GM23248 (cell line): ENCODE measurements around the gene PEPD. TPM values are rescaled to one million over a fixed set of nuclear protein-coding genes. Genes with fewer than 3 reads are reported as not detected.

Experiments
- DNase-seq: peaks from one replicate; pipeline ENCODE4 v3.0.0-alpha.2; 2015
- H2AFZ ChIP-seq: fragments of 200-600 bp; sonication (generic); 2 replicates; pipeline ENCODE4 v1.6.1; 2016; ENCODE audit warnings: antibody characterized with exemption
- H3F3A ChIP-seq: fragments of 200-600 bp; sonication (generic); 2 replicates; pipeline ENCODE4 v1.6.1; 2016; ENCODE audit warnings: mild to moderate bottlenecking, antibody characterized with exemption, mixed run types; ENCODE audit not compliant: insufficient read depth
- H3K27ac ChIP-seq: fragments of 200-600 bp; sonication (generic); 2 replicates; pipeline ENCODE4 v1.5.1; 2016; ENCODE audit warnings: mild to moderate bottlenecking
- H3K27me3 ChIP-seq: fragments of 200-600 bp; sonication (generic); replicated peaks from 2 replicates; pipeline ENCODE4 v1.6.1; 2016; ENCODE audit warnings: mild to moderate bottlenecking; ENCODE audit not compliant: insufficient read depth
- H3K36me3 ChIP-seq: fragments of 200-600 bp; sonication (generic); 2 replicates; pipeline ENCODE4 v1.6.1; 2016; ENCODE audit warnings: low read depth, mild to moderate bottlenecking
- H3K4me1 ChIP-seq: fragments of 200-600 bp; sonication (generic); 2 replicates; pipeline ENCODE4 v1.6.1; 2016; ENCODE audit warnings: mild to moderate bottlenecking; ENCODE audit not compliant: insufficient read depth
- H3K4me2 ChIP-seq: fragments of 200-600 bp; sonication (generic); one replicate; pipeline ENCODE4 v1.6.1; 2016; ENCODE audit warnings: mild to moderate bottlenecking; ENCODE audit not compliant: unreplicated experiment
- H3K4me3 ChIP-seq: fragments of 200-600 bp; sonication (generic); 2 replicates; pipeline ENCODE4 v1.5.1; 2016; ENCODE audit warnings: mild to moderate bottlenecking
- H3K79me2 ChIP-seq: fragments of 200-600 bp; sonication (generic); 2 replicates; pipeline ENCODE4 v1.6.1; 2016; ENCODE audit warnings: mild to moderate bottlenecking; ENCODE audit not compliant: insufficient read depth
- H3K9ac ChIP-seq: fragments of 200-600 bp; sonication (generic); 2 replicates; pipeline ENCODE4 v1.6.1; 2016; ENCODE audit warnings: mild to moderate bottlenecking
- H3K9me2 ChIP-seq: fragments of 200-600 bp; sonication (generic); 2 replicates; pipeline ENCODE4 v1.6.1; 2016; ENCODE audit warnings: mixed run types, mild to moderate bottlenecking, moderate library complexity; ENCODE audit not compliant: insufficient read depth
- H3K9me3 ChIP-seq: fragments of 200-600 bp; sonication (generic); one replicate; pipeline ENCODE4 v1.6.1; 2017; ENCODE audit warnings: low read depth
- H4K20me1 ChIP-seq: fragments of 200-600 bp; sonication (generic); 2 replicates; pipeline ENCODE4 v1.6.0; 2016; ENCODE audit not compliant: insufficient read depth
- EZH2 ChIP-seq: fragments of 200-600 bp; sonication (generic); IDR thresholded peaks from 2 replicates; pipeline ENCODE4 v1.6.1; 2018; ENCODE audit warnings: antibody characterized with exemption, mild to moderate bottlenecking; ENCODE audit not compliant: insufficient read depth, poor library complexity, severe bottlenecking
- EZH2phosphoT487 ChIP-seq: fragments of 200-600 bp; sonication (generic); IDR thresholded peaks from 2 replicates; pipeline ENCODE4 v1.6.1; 2018; ENCODE audit warnings: antibody characterized with exemption, moderate library complexity, mild to moderate bottlenecking, low read depth; ENCODE audit not compliant: insufficient read depth
- WGBS, 2 experiments: methylation state at CpG; one replicate each; pipeline ENCODE4 v1.1.6; 2015 to 2017; ENCODE audit warnings: low lambda C conversion rate in 2 of 2, low coverage in 1 of 2; ENCODE audit errors: missing lambda C conversion rate in 2 of 2; 5-methylcytosine and 5-hydroxymethylcytosine counted together
- in situ Hi-C: fragments of 300-500 bp; cut with MboI; formaldehyde crosslinking; loops from 2 replicates; pipeline ENCODE4 v1.15.0; 2020
- polyA plus RNA-seq: library from polyadenylated mRNA; unstranded; fragments of >200 nt; fragmentation: Nextera tagmentation; extraction: Ambion mirVana; gene quantifications from 2 replicates; pipeline ENCODE4 v1.2.1, GENCODE V29; 2016
- total RNA-seq: library from RNA; depleted of rRNA; stranded (reverse); fragments of >200 nt; shearing (Covaris generic); gene quantifications from 2 replicates; pipeline ENCODE4 v1.2.3, GENCODE V29; 2014

Gene PEPD
- total and polyA plus RNA-seq, 2 experiments from 2014 or later: 54.8 to 86.5 TPM

- H3K36me3 ChIP-seq: no peaks in the 10 kb centered on the region
- H3K9me3 ChIP-seq: no peaks in the 10 kb centered on the region
- no peaks in the 10 kb centered on the region for H4K20me1 ChIP-seq
- in situ Hi-C loops: no loop called here
- no peaks in the 10 kb centered on the region for H3K9me2 ChIP-seq
- no peak for TF ChIP-seq EZH2phosphoT487
- TF ChIP-seq EZH2: no peak
- peak overlapping the region; percentile 79 for H3K27ac ChIP-seq
- H3K4me1 ChIP-seq: peaks cover 35% of the 10 kb centered on the region
- peak overlapping the region; percentile 43 for H3K4me2 ChIP-seq
- H3K9ac ChIP-seq: peak overlapping the region; percentile 47
- H3K79me2 ChIP-seq: 0 out of 2 replicates have a peak, but pooled peaks cover 2% of the 10 kb centered on the region
- 31 to 32% methylated on average over 17 to 19 of the region's 19 CpGs for WGBS, 2 experiments
- H3K4me3 ChIP-seq: no peak overlapping the region
- H3F3A ChIP-seq: peaks cover 8% of the 10 kb centered on the region; the same call in 1 of the 2 replicates
- peak; percentile 37 for DNase-seq
- no peaks in the 10 kb centered on the region for H3K27me3 ChIP-seq
- H2AFZ ChIP-seq: no peak overlapping the region
Measured at GRCh38 chr19:33394723-33395560, 126.6 kb downstream of the PEPD start.

- TF ChIP-seq EZH2: no peak
- no peak for TF ChIP-seq EZH2phosphoT487
- peak overlapping the region; percentile 79 for H3K27ac ChIP-seq
- peaks cover 8% of the 10 kb centered on the region; the same call in 1 of the 2 replicates for H3F3A ChIP-seq
- H3K79me2 ChIP-seq: 0 out of 2 replicates have a peak, but pooled peaks cover 9% of the 10 kb centered on the region
- no peaks in the 10 kb centered on the region for H3K27me3 ChIP-seq
- 3 to 4% methylated on average over 27 to 30 of the region's 30 CpGs for WGBS, 2 experiments
- no peaks in the 10 kb centered on the region for H4K20me1 ChIP-seq
- H3K9me2 ChIP-seq: no peaks in the 10 kb centered on the region
- no peaks in the 10 kb centered on the region for H3K9me3 ChIP-seq
- peak; percentile 95 for DNase-seq
- peak overlapping the region; percentile 42 for H3K4me3 ChIP-seq
- peaks cover 35% of the 10 kb centered on the region for H3K4me1 ChIP-seq
- no peak overlapping the region for H2AFZ ChIP-seq
- in situ Hi-C loops: no loop called here
- no peaks in the 10 kb centered on the region for H3K36me3 ChIP-seq
- peak overlapping the region; percentile 45 for H3K4me2 ChIP-seq
- peak overlapping the region; percentile 67 for H3K9ac ChIP-seq
Measured at GRCh38 chr19:33394006-33394722, 127.4 kb downstream of the PEPD start.

- no peak overlapping the region for H2AFZ ChIP-seq
- H3K9me3 ChIP-seq: no peaks in the 10 kb centered on the region
- H3F3A ChIP-seq: peaks cover 8% of the 10 kb centered on the region; the same call in 1 of the 2 replicates
- H3K9me2 ChIP-seq: no peaks in the 10 kb centered on the region
- no peak for TF ChIP-seq EZH2phosphoT487
- TF ChIP-seq EZH2: no peak
- H3K4me3 ChIP-seq: peak overlapping the region; percentile 42
- H3K4me1 ChIP-seq: peaks cover 35% of the 10 kb centered on the region
- DNase-seq: peak; percentile 28
- H4K20me1 ChIP-seq: no peaks in the 10 kb centered on the region
- H3K79me2 ChIP-seq: peaks cover 16% of the 10 kb centered on the region
- WGBS, 2 experiments: 62 to 69% methylated on average over 16 to 21 of the region's 21 CpGs
- H3K27ac ChIP-seq: peak overlapping the region; percentile 79
- H3K4me2 ChIP-seq: peak overlapping the region; percentile 45
- no peaks in the 10 kb centered on the region for H3K36me3 ChIP-seq
- H3K27me3 ChIP-seq: no peaks in the 10 kb centered on the region
- peak overlapping the region; percentile 67 for H3K9ac ChIP-seq
- in situ Hi-C loops: no loop called here
Measured at GRCh38 chr19:33393286-33394005, 128.1 kb downstream of the PEPD start.
